GM21786 (cell line): ENCODE results near the gene CCDC192.

Experiments
- ATAC-seq: cut with Tn5 transposase; IDR thresholded peaks from one replicate; pipeline ENCODE4 v1.9.1; 2021; ENCODE audit not compliant: unreplicated experiment

CCDC192 gene

DNA sequence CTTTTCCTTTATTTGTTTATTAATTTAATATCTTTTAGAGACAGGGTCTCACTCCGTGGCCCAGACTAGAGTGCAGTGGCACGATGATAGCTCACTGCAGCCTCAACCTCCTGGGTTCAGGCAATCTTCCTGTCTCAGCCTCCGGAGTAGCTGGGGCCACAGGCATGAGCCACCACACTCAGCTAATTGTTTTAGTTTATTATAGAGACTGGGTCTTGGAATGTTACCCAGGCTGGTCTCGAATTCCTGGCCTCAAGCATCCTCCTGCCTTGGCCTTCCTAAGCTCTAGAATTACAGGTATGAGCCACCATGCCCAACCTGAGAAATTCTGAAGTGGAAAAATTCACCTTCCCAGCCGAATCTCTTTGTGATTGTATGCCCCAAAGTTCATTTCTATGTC lies 240.9 kb downstream of the CCDC192 start:
- ATAC-seq, result no peak

DNA sequence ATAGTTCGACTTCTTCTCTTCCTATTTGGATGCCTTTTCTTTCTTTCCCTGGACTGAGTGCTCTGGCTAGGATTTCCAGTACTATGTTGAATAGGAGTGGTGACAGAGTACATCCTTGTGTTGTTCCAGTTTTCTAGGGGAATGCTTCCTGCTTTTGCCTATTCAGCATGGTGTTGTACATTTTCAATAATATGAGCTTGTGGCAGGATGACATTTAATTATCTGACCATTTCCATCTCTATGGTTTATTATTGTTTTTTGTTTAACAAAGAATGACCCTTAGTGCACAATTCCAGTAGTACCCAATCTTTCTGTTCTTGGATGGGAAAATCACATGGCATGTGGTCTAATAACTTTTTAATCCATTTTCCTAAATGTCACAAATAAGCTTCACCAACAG lies 244.8 kb downstream of the CCDC192 start:
- ATAC-seq, result no peak

DNA sequence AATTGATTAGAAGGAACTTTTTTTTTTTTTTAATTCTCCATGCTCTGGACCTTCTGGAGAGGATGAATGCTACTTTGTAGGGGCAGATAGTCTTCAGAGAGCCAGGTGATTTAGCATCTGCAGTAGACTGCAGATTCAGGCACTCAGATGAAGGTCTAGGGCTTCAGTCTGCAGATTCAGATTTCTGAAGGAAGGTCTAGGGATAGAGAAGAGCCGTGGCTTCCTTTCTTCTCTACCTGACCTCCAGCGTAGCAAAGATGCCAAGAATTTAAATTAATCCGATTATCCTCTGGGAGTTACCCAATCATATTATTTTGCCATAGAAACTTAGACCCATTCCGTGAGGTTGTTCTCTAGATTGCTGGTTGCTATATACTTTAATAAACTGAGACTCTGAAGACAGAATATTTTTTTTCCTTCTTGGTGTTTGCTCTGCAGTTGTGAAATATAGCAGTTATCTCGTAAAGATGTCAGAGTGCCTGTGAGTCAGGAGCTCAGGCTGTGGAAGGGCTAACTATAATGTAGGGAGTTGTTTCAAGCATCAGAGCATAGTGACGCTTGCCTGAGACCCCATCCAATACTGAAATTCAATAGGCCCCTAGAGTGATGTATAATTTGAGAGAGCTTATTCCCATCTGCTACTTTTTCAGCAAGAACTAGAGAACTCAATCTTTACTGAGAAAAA lies 247.7 kb downstream of the CCDC192 start:
- ATAC-seq, result no peak

DNA sequence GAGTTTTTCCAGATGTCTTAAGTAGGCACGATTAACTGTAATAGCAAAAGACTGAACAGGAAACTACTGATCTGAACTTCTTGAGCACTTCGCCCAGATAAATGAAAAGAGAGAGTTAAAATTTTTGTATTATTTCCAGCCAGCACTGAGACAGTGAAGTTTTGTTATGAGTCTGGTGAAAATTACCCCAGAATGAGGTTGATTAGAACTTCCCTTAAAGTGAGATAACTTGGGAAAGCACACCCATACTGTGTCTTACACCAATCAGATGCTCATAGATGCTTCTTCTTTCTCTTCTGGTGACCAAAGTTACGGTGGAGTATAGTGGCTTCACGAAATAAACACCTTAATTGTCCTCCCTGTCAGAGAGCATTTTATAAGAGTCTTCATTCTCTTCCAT lies 248.6 kb downstream of the CCDC192 start:
- no peak for ATAC-seq

DNA sequence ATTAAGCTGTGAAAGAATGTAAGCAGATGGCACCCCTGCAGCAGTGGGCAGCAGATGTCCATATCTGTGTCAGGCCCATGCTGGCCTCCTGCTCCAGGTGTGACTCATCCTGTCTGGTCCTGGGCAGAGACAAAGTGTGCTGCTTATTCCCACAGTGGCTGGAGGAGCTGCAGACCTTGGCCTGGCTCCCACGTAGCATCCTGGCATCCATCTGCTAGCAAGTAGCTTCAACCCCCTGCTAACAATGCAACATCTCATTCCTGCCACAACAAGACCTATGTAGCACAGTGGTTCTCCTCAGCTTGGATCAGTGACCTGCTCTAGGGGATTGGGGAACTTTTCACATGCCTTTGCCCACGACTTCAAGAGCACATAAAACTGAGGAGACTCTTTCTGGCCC lies 254.0 kb downstream of the CCDC192 start:
- ATAC-seq, result no peak

DNA sequence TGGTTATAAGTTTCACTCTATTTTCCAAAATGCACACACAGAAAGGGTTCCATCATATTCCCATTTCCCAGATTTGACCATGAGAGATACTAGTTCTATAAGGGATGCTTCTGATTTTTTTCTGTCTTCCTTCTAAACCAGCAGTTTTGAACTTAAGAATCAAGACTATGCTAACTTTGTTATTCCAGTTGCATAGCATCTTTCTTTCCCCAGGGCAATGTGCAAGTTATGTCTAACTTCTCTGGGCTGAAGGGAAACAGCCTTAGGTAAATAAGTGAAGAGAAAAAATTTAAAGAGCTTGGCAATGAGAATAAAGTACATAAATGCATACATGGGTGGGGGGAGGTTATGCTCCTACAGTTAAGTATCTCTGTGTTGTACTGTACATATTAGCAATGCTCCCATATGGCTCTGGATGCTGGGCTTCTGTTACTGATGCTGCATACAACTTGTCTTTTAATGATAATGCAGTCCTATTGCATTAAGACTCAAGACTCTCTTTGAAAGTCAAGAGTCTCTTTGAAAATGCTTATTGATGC lies 254.6 kb downstream of the CCDC192 start:
- no peak for ATAC-seq

DNA sequence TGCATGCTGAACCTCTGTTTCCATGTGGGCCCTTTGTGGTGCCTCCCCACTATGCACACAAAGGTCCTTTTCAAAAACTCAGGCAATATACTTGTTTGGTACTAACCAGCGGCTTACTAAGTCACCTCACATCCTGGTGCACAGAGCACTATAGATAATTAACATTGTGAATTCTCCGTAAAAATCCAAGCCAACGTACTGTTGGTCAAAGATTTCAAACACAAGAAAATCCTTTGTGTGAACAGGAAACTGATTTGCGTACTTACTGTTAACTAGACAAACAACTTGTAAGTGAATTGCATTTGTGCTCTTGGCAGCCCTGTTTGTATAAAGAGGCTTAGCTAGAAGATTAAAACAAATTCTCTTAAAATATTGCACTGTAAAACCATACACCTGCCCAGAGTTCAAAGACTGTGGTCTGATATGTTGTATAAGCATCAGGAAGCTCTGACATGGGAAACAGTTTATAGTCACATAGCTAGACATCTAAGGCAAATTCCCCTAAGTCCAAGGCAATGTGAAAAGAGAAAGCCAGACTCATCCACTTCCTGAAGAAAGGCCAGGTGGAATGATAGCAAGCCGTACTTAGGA lies 255.3 kb downstream of the CCDC192 start:
- ATAC-seq, result no peak

DNA sequence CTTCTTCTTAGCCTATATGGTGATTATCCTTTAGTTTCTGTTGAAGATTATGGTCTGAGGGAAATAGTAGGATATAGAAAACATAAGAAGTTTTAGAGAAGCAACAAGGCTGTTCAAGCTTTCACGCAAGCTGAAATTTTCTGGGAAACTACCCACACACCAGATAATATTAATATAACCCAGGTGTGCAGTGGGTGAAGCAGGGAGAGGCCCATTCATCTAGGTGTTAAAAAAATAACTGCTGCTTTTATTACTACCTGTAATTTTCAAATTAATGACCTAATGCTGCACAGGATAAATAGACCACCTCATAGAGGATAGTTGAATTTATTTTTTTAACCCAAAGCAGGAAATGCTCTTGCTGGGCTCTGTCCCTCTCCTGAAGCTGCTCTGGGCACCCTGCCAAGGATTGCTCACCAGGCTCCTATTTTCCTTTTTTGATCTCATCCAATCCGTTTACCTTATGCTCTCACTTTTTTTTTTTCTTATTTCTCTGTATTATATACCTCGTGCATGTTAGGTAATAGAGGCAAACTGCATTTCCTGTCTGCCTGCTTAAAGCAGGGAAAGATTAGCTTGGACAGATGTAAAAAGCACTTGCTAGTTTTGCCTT lies 256.1 kb downstream of the CCDC192 start:
- no peak for ATAC-seq

DNA sequence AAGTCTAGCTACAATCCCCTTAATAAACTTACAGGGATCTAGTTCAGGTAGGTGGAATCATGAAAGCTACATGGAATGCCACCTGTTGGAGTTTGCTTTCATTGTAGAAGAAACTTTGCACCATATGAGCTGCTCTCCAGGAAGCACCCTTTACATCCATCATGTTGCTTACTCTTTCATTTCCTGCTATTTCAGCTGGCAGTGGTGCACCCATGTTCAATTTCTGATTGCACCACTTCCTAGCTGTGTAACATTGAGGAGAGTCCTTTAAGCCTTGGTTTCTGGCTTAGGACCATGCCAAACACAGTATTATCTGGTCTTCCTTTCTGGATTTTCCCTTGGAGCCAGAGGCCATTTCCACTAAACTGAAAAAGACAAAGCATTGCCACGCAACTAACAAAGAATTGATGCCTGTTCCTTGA lies 257.1 kb downstream of the CCDC192 start:
- ATAC-seq, result no peak

DNA sequence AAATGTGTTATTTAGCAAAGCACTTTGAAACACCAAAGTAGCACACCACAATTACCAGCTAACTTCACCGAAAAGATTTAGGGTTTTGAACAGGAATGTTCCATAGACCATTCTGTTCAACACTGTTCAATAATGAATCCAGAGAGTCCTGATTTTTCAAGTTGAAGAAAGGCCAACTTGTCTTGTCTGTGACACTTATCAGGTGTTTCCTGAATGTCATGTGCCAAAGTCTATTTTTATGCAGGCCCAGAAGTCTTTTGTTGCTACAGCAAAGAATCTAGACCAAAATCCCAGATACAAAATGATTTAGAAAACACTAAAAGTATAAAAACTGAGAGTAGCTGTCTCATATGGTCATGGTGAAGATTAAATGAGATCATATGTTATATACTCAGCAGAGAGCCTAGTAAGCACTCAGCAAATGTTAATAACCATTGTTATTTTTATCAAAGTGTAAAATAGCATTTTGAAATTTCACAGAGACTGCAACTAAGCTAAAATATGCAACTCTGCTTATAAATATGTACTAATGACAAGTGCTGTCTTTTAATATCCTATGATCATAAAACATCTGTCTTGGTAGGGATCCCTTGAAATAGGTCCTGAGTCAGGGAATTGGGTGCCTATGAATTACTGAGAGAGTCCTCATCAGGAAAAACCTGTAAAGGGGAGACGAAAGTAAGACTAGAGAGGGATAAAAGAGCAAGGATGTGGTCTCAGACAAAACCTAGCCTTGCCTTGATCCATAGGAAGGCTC lies 258.0 kb downstream of the CCDC192 start:
- no peak for ATAC-seq

DNA sequence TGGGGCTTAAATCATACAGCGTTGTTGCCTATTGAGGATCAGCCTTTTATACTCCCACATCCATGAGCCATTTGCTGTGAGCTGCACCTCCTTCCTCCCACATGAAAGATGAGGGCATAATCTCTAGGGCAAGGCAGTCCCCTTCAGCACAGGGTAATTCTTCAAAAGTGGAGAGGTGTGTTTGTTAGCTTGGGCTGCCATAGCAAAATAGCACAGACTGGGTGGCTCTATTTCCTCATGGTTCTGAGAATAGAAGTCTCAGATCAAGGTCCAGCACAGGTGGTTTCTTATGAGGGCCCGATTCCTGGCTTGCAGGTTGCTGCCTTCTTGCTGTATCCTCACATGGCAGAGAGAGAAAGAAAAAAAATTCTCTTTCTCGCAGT lies 258.6 kb downstream of the CCDC192 start:
- ATAC-seq, result no peak

DNA sequence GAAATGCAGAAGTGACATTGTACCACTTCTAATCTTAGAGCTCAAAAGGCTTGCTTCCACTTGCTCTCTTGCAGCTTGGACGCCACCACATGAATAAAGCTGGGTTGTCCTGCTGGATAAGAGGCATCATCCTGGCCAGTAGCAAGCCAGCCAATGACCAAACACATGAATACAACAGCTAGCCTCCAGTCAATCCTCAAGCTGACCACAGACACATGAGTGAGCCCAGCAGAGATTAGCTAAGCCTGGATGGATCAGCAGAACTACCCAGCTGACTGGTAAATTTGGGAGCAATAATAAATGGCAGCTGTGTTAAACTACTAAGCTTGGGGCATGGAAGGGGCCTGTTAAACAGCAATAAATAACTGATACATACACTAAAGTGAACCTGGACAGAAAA lies 259.3 kb downstream of the CCDC192 start:
- ATAC-seq, result no peak

DNA sequence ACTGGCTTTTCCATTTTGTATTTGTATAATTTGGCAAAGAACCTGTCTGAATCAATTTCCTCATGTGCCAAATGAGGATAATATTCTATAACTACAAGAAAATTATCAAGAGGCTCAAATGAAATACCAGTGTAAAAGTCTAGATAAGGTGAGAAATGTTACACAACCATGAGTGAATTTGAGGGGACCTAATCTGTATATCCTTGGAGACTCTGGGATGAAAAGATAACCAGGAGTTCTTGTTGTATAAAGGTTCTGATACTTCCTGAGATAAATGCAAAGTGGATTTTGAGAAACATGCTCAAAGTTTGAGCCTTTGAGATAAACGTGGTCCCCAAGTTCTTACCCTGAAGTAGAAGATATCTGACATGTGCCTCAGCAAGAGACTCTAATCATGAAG lies 260.0 kb downstream of the CCDC192 start:
- no peak for ATAC-seq

DNA sequence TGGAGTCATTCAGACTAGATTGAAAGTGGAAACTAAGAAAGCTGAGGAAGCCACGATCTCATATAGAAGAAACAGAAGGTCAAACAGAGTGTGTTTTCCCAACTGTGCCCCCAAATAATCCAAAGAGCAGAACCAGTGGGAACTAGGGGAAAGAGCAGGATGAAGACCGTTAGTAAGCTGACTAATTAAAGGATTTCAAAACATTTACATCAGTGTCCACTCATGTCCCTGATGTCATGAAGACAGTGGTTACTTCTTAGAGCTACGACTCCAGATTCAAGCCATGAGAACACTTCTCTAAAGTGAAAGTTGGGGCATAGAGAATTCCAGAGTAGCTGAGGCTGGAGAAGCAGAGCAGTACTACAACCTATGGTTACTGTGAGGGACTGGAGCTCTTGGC lies 260.7 kb downstream of the CCDC192 start:
- ATAC-seq, result no peak

DNA sequence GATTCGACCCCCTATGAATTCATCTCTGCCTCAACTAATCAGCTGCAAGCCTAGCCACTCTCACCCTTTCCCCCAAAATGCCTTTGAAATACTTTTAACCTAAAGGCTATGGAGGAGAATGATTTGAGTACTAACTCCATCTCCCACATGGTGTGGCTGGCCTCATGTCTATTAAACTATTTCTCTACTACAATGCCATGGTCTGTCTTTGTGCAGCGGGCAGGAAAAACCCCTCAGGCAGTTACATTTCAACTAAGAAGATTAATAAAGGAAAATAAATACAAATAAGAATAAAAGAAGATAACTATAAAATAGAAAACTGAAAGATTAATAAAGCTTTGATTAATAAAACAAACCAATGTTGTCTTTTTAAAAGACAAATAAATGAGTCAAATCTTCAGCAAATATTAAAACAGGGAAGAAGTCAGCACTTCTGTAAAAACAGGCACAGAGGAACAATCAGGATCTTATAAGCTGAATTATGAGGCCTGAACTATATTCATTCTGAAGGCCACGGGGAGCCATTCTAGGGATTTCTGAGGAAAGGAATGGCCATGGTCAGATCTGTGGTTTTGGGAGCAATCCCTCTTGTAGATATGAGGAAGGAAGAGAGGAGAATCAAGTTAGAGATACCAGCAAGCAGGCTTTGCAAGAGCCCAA lies 264.3 kb downstream of the CCDC192 start:
- ATAC-seq, result no peak

DNA sequence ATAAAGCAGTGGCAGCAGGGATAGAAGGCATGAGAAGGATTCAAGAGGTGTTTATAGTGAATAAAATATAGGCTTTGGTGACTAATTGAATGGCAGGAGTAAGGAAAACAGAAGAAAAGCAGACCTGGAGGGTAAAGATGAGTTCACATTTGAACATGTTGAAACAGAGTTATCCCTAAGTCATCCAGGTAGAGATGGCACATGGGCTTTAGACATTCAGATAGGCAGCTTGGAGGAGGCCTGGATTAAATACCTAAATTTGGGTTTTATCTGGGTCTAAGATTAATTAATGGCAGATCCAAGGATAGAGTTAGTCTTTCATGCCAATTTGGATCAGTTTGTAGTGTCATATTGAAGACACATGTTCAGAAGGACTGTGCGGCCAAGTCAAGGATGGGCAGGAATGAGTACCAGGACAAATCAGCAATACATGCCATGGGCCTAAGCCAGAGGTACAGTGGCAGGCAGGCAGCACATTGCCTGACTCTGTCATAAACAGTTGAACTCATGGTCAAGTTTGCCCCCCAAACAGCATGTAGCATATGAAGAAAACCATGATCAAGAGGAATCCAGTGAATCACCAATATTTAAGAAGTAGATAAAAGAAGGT lies 264.9 kb downstream of the CCDC192 start:
- ATAC-seq, result no peak

DNA sequence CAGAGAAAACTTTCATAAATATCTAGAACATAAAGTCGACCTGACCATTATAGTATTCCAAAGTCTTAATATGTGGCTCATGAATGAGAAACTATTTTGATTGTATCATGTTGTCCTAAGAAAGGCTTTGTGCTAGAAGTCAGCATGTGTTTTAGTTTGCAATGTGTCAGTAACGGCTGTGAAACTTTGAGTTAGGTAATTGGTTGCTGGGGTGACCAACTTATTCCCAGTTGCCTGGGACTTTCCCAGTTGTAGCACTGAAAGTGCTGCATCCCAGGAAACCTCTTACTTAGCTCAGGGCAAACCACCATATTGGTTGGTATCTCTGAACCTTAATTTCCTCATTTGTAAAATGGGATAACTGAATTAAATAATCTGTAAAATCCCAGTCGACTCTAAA lies 265.8 kb downstream of the CCDC192 start:
- ATAC-seq, result no peak

DNA sequence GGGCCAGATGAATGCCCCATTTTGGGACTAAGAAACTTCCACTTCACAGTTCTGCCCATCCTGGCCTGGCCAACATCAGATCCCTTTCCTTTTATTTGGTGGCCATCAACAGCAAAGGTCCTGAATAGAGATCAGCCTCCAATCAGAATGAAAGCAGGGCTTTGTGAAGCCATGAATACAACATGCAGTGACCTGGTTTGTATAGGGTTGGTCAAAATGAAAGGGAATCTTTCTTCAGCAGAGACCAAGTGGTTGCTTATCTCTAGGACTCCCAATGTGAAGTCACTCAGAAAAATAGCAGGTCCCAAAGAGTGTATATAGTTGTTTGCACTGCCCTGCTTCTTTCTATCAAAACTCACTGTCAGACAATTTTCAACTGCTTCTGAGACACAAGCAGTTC lies 266.5 kb downstream of the CCDC192 start:
- no peak for ATAC-seq

DNA sequence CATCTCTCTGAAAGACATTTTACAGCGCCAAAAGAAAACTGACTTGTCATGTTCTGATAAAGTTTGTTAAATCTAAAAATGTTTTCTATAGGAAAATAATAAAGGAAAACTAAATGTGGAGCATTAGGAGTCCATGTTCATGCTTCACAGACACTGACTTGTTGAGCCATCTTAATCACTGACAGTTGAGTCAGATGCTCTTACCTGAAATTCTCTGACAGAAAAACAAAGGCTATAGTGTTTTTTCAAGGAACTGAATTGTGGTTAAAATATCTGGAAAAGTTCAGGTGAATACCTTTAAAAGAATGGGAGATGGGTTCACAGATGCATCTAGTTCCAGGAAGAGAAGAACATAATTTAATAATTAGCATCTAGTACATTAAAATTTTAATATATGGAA lies 266.9 kb downstream of the CCDC192 start:
- ATAC-seq, result no peak

DNA sequence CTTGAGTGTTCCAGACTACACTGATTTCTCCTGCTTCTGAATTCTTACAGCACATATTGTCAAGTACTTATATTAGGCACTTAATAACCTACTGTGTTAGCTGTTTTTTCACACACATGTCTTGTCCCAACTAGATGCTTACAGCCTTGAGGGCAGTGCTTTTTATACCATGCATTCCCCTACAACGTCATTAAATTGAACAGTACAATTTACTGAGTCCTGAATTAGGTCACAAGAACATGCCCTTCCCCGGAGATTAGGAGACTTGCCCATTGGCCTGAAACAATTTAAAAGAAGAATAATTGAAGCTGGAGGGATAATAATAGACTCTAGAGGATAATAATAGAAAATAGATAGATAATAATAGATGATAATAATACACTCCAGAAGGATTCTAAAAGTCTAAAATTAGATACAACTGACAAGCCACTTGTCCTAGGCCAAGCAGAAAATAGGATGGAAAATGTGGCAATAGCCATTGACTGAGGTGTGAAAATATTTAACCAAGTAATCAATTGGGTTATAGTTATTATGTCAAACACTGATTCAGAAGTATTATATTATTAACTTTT lies 267.7 kb downstream of the CCDC192 start:
- ATAC-seq, result no peak
